ENCODE results near the gene WDFY2.

Gene WDFY2

DNA sequence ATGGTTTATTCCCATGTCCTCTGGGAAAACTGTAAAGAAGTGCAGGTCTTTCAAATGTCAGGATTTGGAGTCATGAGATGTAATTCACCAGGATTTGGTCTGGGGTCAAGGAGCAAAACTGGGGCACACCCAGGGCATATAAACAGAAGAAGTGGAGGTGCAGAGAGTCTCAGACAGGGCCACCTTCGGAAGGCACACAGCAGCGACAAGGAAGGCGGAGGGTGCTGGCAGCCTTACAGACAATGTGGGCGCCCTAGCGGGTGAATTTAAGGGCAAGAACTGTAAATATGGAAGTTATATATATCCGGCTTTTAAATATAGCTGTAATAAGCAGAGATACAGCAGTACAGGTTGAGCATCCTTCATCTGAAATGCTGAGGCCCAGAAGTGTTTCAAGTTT lies 188.5 kb downstream of the WDFY2 start:
- H3K4me2 ChIP-seq (ENCODE audit: low read length), result no peak overlapping the region
- H3K9ac ChIP-seq (ENCODE audit: low read length), result no peak overlapping the region
- no peak overlapping the region for H2AFZ ChIP-seq (ENCODE audit: low read depth, low read length)
- H3K4me3 ChIP-seq (ENCODE audit: low read length), result no peak overlapping the region
- no peaks in the 10 kb centered on the region for H3K79me2 ChIP-seq (ENCODE audit: low read length)
- H3K27ac ChIP-seq (ENCODE audit: low read length), result no peak overlapping the region
- H3K9me3 ChIP-seq (ENCODE audit: insufficient read depth, low read length), result no peaks in the 10 kb centered on the region
- peaks cover 26% of the 10 kb centered on the region for H3K4me1 ChIP-seq (ENCODE audit: low read length)
- no peaks in the 10 kb centered on the region for H3K27me3 ChIP-seq (ENCODE audit: low read depth, low read length)
- TF ChIP-seq EZH2phosphoT487 (IDR thresholded peaks at IDR 0.05; ENCODE audit: low read depth), result no peak
- TF ChIP-seq, protein P1, sequence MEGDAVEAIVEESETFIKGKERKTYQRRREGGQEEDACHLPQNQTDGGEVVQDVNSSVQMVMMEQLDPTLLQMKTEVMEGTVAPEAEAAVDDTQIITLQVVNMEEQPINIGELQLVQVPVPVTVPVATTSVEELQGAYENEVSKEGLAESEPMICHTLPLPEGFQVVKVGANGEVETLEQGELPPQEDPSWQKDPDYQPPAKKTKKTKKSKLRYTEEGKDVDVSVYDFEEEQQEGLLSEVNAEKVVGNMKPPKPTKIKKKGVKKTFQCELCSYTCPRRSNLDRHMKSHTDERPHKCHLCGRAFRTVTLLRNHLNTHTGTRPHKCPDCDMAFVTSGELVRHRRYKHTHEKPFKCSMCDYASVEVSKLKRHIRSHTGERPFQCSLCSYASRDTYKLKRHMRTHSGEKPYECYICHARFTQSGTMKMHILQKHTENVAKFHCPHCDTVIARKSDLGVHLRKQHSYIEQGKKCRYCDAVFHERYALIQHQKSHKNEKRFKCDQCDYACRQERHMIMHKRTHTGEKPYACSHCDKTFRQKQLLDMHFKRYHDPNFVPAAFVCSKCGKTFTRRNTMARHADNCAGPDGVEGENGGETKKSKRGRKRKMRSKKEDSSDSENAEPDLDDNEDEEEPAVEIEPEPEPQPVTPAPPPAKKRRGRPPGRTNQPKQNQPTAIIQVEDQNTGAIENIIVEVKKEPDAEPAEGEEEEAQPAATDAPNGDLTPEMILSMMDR (IDR thresholded peaks at IDR 0.05; ENCODE audit: low read depth, low read length), result no peak
- no peaks in the 10 kb centered on the region for H4K20me1 ChIP-seq (ENCODE audit: insufficient read depth, low read length)
- H3K36me3 ChIP-seq (replicated peaks; ENCODE audit: low read depth, low read length), result no peaks in the 10 kb centered on the region

- no peak overlapping the region for H3K27ac ChIP-seq (ENCODE audit: low read length)
- no peak overlapping the region for H3K4me2 ChIP-seq (ENCODE audit: low read length)
- no peaks in the 10 kb centered on the region for H3K9me3 ChIP-seq (ENCODE audit: insufficient read depth, low read length)
- TF ChIP-seq, protein P1 (IDR thresholded peaks at IDR 0.05; ENCODE audit: low read depth, low read length), result no peak
- no peak for TF ChIP-seq EZH2phosphoT487 (IDR thresholded peaks at IDR 0.05; ENCODE audit: low read depth)
- H4K20me1 ChIP-seq (ENCODE audit: insufficient read depth, low read length), result no peaks in the 10 kb centered on the region
- no peaks in the 10 kb centered on the region for H3K36me3 ChIP-seq (replicated peaks; ENCODE audit: low read depth, low read length)
- H3K4me3 ChIP-seq (ENCODE audit: low read length), result no peak overlapping the region
- no peak overlapping the region for H2AFZ ChIP-seq (ENCODE audit: low read depth, low read length)
- no peak overlapping the region for H3K9ac ChIP-seq (ENCODE audit: low read length)
- H3K79me2 ChIP-seq (ENCODE audit: low read length), result no peaks in the 10 kb centered on the region
- H3K27me3 ChIP-seq (ENCODE audit: low read depth, low read length), result no peaks in the 10 kb centered on the region
- peaks cover 25% of the 10 kb centered on the region for H3K4me1 ChIP-seq (ENCODE audit: low read length)
Observed at GRCh38 chr13:51773515-51773914, 189.3 kb downstream of the WDFY2 start.

- Histone ChIP-seq H3K4me2 (ENCODE audit: low read length) (no peak overlapping the region), H3K79me2 (ENCODE audit: low read length) (no peaks in the 10 kb centered on the region), H3K4me3 (ENCODE audit: low read length) (no peak overlapping the region), H3K27ac (ENCODE audit: low read length) (no peak overlapping the region), H2AFZ (ENCODE audit: low read depth, low read length) (no peak overlapping the region), H3K4me1 (ENCODE audit: low read length) (peaks cover 11% of the 10 kb centered on the region), H3K36me3 (replicated peaks; ENCODE audit: low read depth, low read length) (no peaks in the 10 kb centered on the region), H3K27me3 (ENCODE audit: low read depth, low read length) (no peaks in the 10 kb centered on the region), H3K9me3 (ENCODE audit: insufficient read depth, low read length) (no peaks in the 10 kb centered on the region), H3K9ac (ENCODE audit: low read length) (no peak overlapping the region), H4K20me1 (ENCODE audit: insufficient read depth, low read length) (no peaks in the 10 kb centered on the region)
- no peak for TF ChIP-seq EZH2phosphoT487 (IDR thresholded peaks at IDR 0.05; ENCODE audit: low read depth)
Observed at GRCh38 chr13:51776179-51776578, 191.9 kb downstream of the WDFY2 start.

- no peak overlapping the region for H3K4me2 ChIP-seq (ENCODE audit: low read length)
- H3K27me3 ChIP-seq (ENCODE audit: low read depth, low read length), result no peaks in the 10 kb centered on the region
- no peaks in the 10 kb centered on the region for H3K36me3 ChIP-seq (replicated peaks; ENCODE audit: low read depth, low read length)
- no peak overlapping the region for H3K4me3 ChIP-seq (ENCODE audit: low read length)
- H3K9ac ChIP-seq (ENCODE audit: low read length), result no peak overlapping the region
- H2AFZ ChIP-seq (ENCODE audit: low read depth, low read length), result no peak overlapping the region
- TF ChIP-seq, protein P1 (IDR thresholded peaks at IDR 0.05; ENCODE audit: low read depth, low read length), result no peak
- no peak for TF ChIP-seq EZH2phosphoT487 (IDR thresholded peaks at IDR 0.05; ENCODE audit: low read depth)
- no peaks in the 10 kb centered on the region for H4K20me1 ChIP-seq (ENCODE audit: insufficient read depth, low read length)
- peaks cover 13% of the 10 kb centered on the region for H3K4me1 ChIP-seq (ENCODE audit: low read length)
- no peaks in the 10 kb centered on the region for H3K79me2 ChIP-seq (ENCODE audit: low read length)
- no peaks in the 10 kb centered on the region for H3K9me3 ChIP-seq (ENCODE audit: insufficient read depth, low read length)
- H3K27ac ChIP-seq (ENCODE audit: low read length), result no peak overlapping the region
Observed at GRCh38 chr13:51777921-51778320, 193.7 kb downstream of the WDFY2 start.

- no peaks in the 10 kb centered on the region for H3K9me3 ChIP-seq (ENCODE audit: insufficient read depth, low read length)
- no peaks in the 10 kb centered on the region for H3K27me3 ChIP-seq (ENCODE audit: low read depth, low read length)
- no peaks in the 10 kb centered on the region for H3K79me2 ChIP-seq (ENCODE audit: low read length)
- no peak overlapping the region for H3K9ac ChIP-seq (ENCODE audit: low read length)
- H4K20me1 ChIP-seq (ENCODE audit: insufficient read depth, low read length), result no peaks in the 10 kb centered on the region
- no peak overlapping the region for H3K4me2 ChIP-seq (ENCODE audit: low read length)
- TF ChIP-seq EZH2phosphoT487 (IDR thresholded peaks at IDR 0.05; ENCODE audit: low read depth), result no peak
- TF ChIP-seq, protein P1 (IDR thresholded peaks at IDR 0.05; ENCODE audit: low read depth, low read length), result no peak
- no peak overlapping the region for H3K27ac ChIP-seq (ENCODE audit: low read length)
- peaks cover 13% of the 10 kb centered on the region for H3K4me1 ChIP-seq (ENCODE audit: low read length)
- no peak overlapping the region for H2AFZ ChIP-seq (ENCODE audit: low read depth, low read length)
- H3K4me3 ChIP-seq (ENCODE audit: low read length), result no peak overlapping the region
- no peaks in the 10 kb centered on the region for H3K36me3 ChIP-seq (replicated peaks; ENCODE audit: low read depth, low read length)
Observed at GRCh38 chr13:51778392-51778791, 194.1 kb downstream of the WDFY2 start.
